Measurements from ENCODE around the gene PRICKLE2. TPM values are rescaled to one million over a fixed set of nuclear protein-coding genes. Genes with fewer than 3 reads are reported as not detected.
A peak's percentile ranks its signal among the peaks of the same experiment; 100 is the strongest.

Gene PRICKLE2
- total RNA-seq, 2 donors from 2014 or later = 27.9 to 42.3 TPM

DNA sequence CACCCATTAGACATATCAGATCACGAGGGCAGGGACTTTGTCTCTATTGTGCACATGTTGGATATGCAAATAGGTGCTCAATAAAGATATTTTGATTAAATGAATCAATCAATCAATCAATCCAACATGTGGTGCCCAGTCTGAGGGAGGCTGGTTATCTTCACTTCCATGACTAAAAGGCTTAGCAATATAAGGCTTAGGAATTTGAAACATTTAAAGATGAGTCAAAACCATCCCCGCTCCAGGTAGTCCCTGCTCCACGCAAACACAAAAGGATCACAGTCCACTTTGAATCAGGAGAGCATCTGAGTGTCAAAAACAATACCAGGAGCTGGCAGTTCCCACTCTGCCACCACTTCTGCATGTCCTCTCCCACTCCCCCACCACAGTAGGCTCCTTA, 25.8 kb upstream of the PRICKLE2 start:
- no peak for ATAC-seq (ENCODE audit: insufficient number of reproducible peaks, low FRiP score, low read depth)

DNA sequence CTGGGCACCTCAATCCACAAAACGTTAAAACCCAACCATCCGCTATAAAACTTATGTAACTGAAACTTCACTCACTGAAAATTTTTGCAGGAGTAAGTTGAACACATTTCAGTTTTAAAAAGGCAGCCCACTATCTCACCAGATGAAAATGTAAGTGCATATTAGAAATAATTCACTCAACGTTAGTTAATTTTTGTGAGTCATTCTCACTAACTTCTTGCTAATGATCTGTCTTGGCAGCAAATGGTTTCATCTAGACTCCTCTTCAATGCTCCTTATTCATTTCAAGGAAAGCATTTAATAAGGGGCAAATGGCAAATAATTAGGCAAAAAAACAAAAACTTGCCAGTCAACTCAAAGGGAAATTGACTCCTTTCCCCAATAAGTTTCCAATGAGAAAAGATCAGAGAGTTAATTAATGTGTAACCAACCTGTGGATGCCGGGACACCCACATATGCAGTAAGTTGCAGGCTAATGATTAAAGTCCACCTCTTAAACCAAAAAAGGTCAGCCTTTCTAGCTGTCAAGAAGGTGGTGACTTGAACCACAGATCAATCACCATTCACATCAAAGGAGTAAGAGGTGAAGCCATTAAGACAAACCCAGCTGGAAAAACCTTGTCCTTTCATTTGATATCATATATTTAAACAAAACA, 22.9 kb upstream of the PRICKLE2 start:
- Histone ChIP-seq H3K4me1 (ENCODE audit: control insufficient read depth in 1 of 2, low read depth in 2 of 2) (peaks cover 0 to 8% of the 10 kb centered on the region in 2 donors), H3K27me3 (replicated peaks; ENCODE audit: insufficient read depth) (no peaks in the 10 kb centered on the region), H3K36me3 (no peaks in the 10 kb centered on the region), H3K27ac (no peak overlapping the region), H3K9me3 (no peaks in the 10 kb centered on the region), H3K4me3 (no peak overlapping the region)
- ATAC-seq (ENCODE audit: insufficient number of reproducible peaks, low FRiP score, low read depth) = no peak
- no peak for DNase-seq (ENCODE audit: low spot score)
- TF ChIP-seq CTCF (IDR thresholded peaks at IDR 0.05) = no peak

More for the DNA sequence above, 25.8 kb upstream of the PRICKLE2 start:
- TF ChIP-seq CTCF (IDR thresholded peaks at IDR 0.05) = no peak
- Histone ChIP-seq H3K36me3 (no peaks in the 10 kb centered on the region), H3K9me3 (no peaks in the 10 kb centered on the region), H3K27me3 (replicated peaks; ENCODE audit: insufficient read depth) (no peaks in the 10 kb centered on the region), H3K4me3 (no peak overlapping the region), H3K4me1 (ENCODE audit: control insufficient read depth in 1 of 2, low read depth in 2 of 2) (no peaks in the 10 kb centered on the region), H3K27ac (no peak overlapping the region)
- no peak for DNase-seq (ENCODE audit: low spot score)

GRCh38 chr3:64244011-64244942, 19.0 kb upstream of the PRICKLE2 start:
- H3K27ac ChIP-seq = no peak overlapping the region
- H3K27me3 ChIP-seq (replicated peaks; ENCODE audit: insufficient read depth) = no peaks in the 10 kb centered on the region
- ATAC-seq (ENCODE audit: insufficient number of reproducible peaks, low FRiP score, low read depth) (no peak), DNase-seq (ENCODE audit: low spot score) (no peak)
- H3K4me1 ChIP-seq (ENCODE audit: control insufficient read depth in 1 of 2, low read depth in 2 of 2) = peaks cover 0 to 12% of the 10 kb centered on the region in 2 donors
- no peaks in the 10 kb centered on the region for H3K36me3 ChIP-seq
- no peaks in the 10 kb centered on the region for H3K9me3 ChIP-seq
- H3K4me3 ChIP-seq = no peak overlapping the region
- peak; percentile 16 for TF ChIP-seq CTCF (IDR thresholded peaks at IDR 0.05)

DNA sequence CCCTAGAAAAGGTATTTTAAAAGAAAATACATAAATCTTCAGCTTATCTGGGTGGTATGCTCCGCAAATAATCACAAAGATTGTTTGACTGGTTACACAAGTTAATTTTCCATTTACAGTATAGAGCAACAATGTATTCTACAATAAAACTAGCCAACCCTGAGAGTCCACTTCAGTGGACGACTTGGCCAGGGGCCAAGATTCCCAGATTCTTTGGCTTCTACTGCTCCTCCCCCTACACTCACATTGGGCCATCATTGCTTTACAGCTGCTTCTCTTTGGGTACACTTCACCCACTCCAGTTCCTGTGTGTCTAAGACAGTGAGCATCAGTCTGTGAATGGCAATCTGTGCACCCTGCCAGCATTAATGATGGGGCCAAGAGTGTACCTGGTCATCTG, 17.2 kb upstream of the PRICKLE2 start:
- ATAC-seq (ENCODE audit: insufficient number of reproducible peaks, low FRiP score, low read depth) = no peak
- DNase-seq (ENCODE audit: low spot score) = no peak
- Histone ChIP-seq H3K4me1 (ENCODE audit: control insufficient read depth in 1 of 2, low read depth in 2 of 2) (peaks cover 0 to 26% of the 10 kb centered on the region in 2 donors), H3K36me3 (no peaks in the 10 kb centered on the region), H3K4me3 (no peak overlapping the region), H3K9me3 (no peaks in the 10 kb centered on the region), H3K27me3 (replicated peaks; ENCODE audit: insufficient read depth) (no peaks in the 10 kb centered on the region), H3K27ac (no peak overlapping the region)
- no peak for TF ChIP-seq CTCF (IDR thresholded peaks at IDR 0.05)

GRCh38 chr3:64240959-64241358, 15.7 kb upstream of the PRICKLE2 start:
- no peaks in the 10 kb centered on the region for H3K27me3 ChIP-seq (replicated peaks; ENCODE audit: insufficient read depth)
- DNase-seq (ENCODE audit: low spot score) = no peak
- TF ChIP-seq CTCF (IDR thresholded peaks at IDR 0.05) = no peak
- H3K9me3 ChIP-seq = no peaks in the 10 kb centered on the region
- H3K4me1 ChIP-seq (ENCODE audit: control insufficient read depth in 1 of 2, low read depth in 2 of 2) = peaks cover 0 to 26% of the 10 kb centered on the region in 2 donors
- no peaks in the 10 kb centered on the region for H3K36me3 ChIP-seq
- H3K4me3 ChIP-seq = no peak overlapping the region
- no peak overlapping the region for H3K27ac ChIP-seq
- ATAC-seq (ENCODE audit: insufficient number of reproducible peaks, low FRiP score, low read depth) = no peak

Measured in thoracic aorta (tissue), 2 donors.